Uterine smooth muscle cell (primary cell): ENCODE data around the gene TRIM52. TPM values are rescaled to one million over a fixed set of nuclear protein-coding genes. Genes with fewer than 3 reads are reported as not detected.

Source experiments
- total RNA-seq: library from RNA; depleted of rRNA; stranded (reverse); fragments of >200 nt; gene quantifications from 2 replicates; pipeline ENCODE4 v1.2.3, GENCODE V29; 2014

The TRIM52 gene
- total RNA-seq = 7.9 and 8.3 TPM in 2 replicates

DNA sequence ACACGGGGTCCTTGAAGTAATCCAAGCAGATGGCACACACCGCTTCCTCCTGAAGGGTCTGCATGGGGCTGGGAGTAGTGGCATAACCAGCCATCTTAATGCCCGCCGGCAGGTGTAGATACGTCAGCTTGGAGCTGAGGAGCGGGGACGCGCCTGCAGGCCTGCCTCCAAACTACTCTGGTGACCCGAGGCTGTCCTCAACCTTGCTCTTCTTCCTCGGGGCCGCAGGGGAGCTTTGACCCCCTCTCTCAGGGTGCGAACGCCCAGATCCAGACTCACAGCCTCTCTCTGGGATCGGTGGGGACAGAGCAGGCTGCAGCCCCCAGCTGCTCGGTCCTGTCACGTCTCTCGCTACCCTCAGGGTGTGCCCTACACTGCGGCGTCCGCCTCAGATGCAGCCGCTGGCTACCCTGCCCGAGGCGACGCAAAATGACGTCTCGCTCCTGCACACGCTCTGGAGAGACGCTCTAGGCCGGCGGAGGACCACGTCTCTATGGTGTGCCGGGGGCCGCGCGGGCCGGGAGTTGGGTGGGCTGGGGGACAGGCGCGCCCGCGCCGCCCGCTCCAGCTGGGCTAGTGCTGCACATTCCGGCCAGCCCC lies at the start of gene TRIM52:
TRIM52 (minus strand) TSS at position 424 of the 600 bp plus-strand sequence; CDS start at position 94, 330 bp downstream.

DNA sequence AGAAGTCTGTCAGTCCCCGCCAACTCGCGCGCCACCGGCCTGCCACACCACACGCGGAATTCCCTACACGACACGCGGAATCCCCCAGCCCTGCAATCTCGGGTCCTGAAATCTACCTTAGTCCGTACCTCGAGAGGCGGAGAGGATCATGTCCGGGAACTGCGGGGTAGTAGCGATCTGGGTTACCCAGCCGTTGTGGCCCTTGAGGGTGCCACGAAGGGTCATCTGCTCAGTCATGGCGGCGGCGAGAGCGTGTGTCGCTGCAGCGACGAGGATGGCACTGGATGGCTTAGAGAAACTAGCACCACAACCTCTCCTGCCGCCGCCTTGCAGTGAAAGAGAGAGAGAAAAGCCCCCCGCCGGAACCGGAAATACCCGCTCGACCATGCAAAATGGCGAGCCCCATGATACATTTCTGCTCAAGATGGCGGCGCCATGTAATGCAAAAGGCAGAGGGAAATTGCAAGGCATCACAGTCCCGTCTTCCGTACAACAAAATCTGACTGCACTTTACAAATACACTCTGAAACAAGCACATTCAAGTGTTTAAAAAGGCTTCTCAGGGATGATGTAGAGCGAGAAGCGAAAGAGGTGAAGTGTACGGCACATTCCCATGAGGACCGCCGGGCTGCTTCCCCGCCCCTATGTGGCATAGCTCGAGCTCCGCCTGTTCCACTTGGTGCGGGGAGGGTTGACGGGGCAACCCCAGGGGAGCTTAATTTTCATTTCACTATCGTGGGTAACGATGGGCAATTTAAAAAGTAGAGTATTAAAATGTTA lies 17.2 kb downstream of the TRIM52 start, which contains the start of gene RACK1:
RACK1 (minus strand) TSS at position 343 of the 780 bp plus-strand sequence; CDS start at position 237, 106 bp downstream.

DNA sequence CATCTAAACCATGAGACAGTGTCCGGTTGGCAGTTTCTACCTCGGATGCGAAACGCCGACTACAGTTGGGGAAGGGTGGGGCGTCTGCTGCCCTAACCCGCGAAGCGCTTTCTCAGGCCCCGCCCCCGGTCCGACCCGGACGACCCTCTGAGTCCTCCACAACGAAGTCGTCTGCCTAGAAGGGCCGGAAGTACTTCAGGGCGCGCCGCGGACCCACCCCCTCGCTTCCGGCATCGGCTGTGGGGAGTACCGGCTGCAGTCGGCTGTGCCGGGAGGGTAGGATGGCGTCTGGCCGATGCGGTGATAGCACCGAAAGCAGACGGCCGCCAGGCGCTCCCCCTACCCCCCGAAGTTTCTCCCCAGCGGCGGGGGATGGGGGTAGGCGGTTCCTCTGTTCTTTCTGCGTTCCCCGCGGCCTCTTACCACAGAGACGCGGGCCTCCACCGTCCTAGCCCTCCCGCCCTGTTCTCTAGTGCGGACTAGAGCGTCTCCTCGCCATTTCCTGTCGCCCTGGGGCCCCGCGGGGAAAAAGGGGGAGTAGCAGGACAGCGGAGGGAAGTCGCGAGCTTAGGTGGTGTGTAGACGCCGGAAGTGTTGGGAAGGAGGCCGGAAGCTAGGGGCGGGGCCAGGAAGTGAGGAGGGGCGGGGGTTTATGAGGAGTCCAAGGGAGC lies 37.8 kb downstream of the TRIM52 start, which contains the start of gene TRIM41:
TRIM41 (plus strand) TSS at position 224 of the 671 bp plus-strand sequence. CDS start 719 bp downstream, outside the sequence.

Other genes starting within 250 kb of the TRIM52 start
- gene BTNL9, start 220.9 kb downstream of the TRIM52 start, total RNA-seq = not detected in 2 replicates
- gene OR2V1, start 130.0 kb downstream of the TRIM52 start, total RNA-seq = not detected in 2 replicates
- gene OR2V2, start 113.6 kb downstream of the TRIM52 start, total RNA-seq = under 0.01 TPM in 1 of 2 replicates, not detected in the other
- 2.1 and 2.4 TPM in 2 replicates for gene TRIM7, start 55.9 kb downstream of the TRIM52 start, total RNA-seq
- gene TRIM41, start 37.9 kb downstream of the TRIM52 start, total RNA-seq = 16.6 TPM in 2 replicates
- gene RACK1, start 17.2 kb downstream of the TRIM52 start, total RNA-seq = 3,885 and 4,249 TPM in 2 replicates
- gene OR4F3, start 106.1 kb upstream of the TRIM52 start, total RNA-seq = 0.11 TPM in 1 of 2 replicates, not detected in the other